Measurements from ENCODE around the gene SLC2A8. TPM values are rescaled to one million over a fixed set of nuclear protein-coding genes. Genes with fewer than 3 reads are reported as not detected.

The SLC2A8 gene
- total RNA-seq, 1 donor, result 5.5 TPM

DNA sequence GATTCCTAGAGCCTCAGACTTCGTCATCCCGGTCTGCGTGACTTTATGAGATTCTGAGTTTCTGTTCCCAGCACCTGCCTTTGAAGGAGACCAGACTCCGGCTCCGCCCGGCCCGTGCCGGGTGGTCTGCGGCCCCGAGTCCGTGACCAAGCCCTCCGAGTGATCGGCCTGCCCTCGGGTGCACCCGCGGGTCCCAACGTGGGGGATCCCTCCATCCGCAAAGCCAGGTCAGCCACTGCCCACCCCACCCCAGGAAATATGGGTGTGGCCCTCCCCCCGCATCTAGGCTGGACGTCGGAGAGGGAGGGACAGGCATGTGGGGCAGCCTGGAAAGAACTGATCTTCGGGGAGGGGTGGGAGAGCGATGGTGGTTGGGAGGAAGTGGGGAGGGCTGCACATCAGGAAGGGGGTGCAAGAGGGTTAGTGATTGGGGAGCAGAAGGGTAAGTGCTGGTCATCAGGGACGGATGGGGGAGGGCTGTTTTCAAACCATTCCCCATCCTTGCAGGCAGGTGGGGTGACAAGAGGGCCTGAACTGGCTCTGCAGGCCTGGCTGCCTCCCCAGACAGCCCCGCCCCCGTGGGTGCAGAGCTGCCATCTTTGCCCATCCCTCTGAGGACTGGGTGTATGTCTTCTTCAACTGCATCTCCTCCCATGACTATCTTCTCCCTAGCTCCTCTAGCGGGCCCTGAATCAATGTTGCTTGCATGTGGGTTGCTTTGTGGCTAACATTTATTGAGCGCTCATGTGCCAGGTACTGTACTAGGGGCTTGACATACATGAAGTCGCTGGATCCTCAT is 55.1 kb downstream of the SLC2A8 start:
- peak overlapping the region; percentile 89 for H3K4me3 ChIP-seq (ENCODE audit: low read depth, low read length)
- TF ChIP-seq, protein P1, sequence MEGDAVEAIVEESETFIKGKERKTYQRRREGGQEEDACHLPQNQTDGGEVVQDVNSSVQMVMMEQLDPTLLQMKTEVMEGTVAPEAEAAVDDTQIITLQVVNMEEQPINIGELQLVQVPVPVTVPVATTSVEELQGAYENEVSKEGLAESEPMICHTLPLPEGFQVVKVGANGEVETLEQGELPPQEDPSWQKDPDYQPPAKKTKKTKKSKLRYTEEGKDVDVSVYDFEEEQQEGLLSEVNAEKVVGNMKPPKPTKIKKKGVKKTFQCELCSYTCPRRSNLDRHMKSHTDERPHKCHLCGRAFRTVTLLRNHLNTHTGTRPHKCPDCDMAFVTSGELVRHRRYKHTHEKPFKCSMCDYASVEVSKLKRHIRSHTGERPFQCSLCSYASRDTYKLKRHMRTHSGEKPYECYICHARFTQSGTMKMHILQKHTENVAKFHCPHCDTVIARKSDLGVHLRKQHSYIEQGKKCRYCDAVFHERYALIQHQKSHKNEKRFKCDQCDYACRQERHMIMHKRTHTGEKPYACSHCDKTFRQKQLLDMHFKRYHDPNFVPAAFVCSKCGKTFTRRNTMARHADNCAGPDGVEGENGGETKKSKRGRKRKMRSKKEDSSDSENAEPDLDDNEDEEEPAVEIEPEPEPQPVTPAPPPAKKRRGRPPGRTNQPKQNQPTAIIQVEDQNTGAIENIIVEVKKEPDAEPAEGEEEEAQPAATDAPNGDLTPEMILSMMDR (IDR thresholded peaks at IDR 0.05; ENCODE audit: insufficient read depth, low read length), result no peak
- DNase-seq (ENCODE audit: low read depth), result peak; percentile 58

DNA sequence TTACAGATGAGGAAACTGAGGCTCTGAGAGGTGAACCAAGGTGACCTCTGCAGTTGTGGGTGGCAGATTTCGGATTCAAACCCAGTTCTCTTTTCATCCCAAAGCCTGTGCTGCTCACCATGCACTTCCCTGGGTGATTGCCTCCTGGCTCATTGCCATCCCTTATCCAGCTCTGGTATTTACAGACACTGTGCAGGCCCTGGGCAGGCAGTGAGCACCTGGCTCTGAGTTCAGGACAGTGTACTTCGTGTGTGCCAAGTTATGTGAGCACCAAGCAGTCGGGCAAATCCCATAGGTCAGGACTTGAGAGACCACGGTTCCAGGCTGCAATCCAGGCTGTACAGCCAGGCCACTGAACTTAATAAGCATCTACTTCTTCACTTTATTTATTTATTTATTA is 55.7 kb downstream of the SLC2A8 start:
- TF ChIP-seq, protein P1 (IDR thresholded peaks at IDR 0.05; ENCODE audit: insufficient read depth, low read length), result no peak
- peak; percentile 82 for DNase-seq (ENCODE audit: low read depth)
- H3K4me3 ChIP-seq (ENCODE audit: low read depth, low read length), result peak overlapping the region; percentile 89

DNA sequence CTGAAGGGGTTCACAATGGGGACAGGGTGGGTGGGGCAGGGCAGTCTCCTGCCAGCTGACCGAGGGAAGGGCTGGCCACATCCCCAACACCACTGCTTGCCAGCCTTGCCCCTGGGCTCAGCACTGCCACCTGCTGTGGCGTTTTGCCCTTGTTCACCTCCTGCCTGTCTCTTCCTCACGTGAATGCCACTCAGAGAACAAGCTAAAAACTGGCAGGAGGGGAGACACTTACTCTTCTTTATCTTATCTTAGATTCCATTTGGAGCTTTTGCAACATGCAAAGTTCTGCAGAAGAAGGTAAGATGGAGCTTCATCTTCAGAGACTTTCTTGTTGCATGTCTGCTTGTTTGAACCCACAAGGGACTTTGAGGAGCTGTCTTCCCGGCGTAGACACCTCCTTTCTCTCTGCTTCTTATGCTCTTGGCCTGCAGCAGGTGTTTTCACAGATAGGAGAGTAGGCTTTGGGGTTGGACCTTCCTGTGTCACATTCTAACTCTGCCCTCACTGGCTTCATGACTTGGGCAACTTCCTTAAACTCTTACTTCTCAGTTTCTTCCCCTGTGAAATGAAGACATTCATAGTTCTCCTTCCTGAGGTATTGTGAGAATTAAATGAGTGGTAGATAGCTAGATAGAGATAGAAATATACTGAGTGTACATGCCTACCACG is 58.5 kb downstream of the SLC2A8 start:
- peak; percentile 13 for DNase-seq (ENCODE audit: low read depth)
- H3K4me3 ChIP-seq (ENCODE audit: low read depth, low read length), result no peak overlapping the region
- TF ChIP-seq, protein P1 (IDR thresholded peaks at IDR 0.05; ENCODE audit: insufficient read depth, low read length), result no peak

DNA sequence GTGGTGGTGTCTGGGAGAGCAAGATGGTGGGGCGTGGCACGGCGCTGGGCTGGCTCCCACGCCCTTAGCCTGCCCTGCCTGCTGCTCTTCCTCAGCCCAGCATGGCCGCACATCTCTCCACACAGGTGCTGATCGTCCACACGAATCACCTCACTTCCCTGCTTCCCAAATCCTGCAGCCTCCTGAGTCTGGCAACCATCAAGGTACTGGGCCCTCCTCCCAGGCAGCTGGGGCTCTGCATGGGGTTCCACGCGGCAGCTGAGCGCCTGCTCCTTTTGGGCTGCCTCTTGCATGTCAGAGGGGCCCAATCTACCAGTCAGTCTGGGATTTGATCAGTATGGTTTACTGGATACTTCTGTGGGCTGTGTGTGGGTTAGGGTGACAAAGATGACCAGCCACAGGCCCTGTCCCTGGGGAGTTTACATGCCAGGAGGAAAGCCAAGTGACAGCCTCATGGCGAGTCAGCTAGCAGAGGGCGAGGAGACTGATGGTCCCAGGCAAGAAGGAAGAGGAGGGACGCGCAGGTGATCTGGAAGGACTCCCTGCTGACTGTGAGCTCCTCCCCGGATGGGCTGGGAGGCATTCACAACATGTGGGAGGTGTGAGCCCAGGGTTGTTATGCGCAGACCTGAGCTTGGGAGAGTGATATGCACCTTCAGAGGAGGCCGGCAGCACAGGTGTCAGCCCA is 60.4 kb downstream of the SLC2A8 start:
- TF ChIP-seq, protein P1 (IDR thresholded peaks at IDR 0.05; ENCODE audit: insufficient read depth, low read length), result no peak
- no peak for DNase-seq (ENCODE audit: low read depth)
- no peak overlapping the region for H3K4me3 ChIP-seq (ENCODE audit: low read depth, low read length)

Small RNA genes within 50 kb of the gene (small RNA-seq; reads per million reads assigned to genes)
- gene SNORA65, result 586 reads per million, percentile 99 among the genes with 10 or more reads in this experiment

Other genes starting within 250 kb of the SLC2A8 start
- gene GARNL3, start 132.4 kb upstream of the SLC2A8 start, total RNA-seq (ENCODE audit: low replicate concordance), result 1.1 and 2.5 TPM in 2 replicates
- 10.2 and 21.0 TPM in 2 replicates for gene ZNF79, start 27.2 kb downstream of the SLC2A8 start, total RNA-seq (ENCODE audit: low replicate concordance)
- gene RPL12, start 54.2 kb downstream of the SLC2A8 start, total RNA-seq (ENCODE audit: low replicate concordance), result 511 and 2,619 TPM in 2 replicates
- 12.9 and 15.3 TPM in 2 replicates for gene LRSAM1, start 54.3 kb downstream of the SLC2A8 start, total RNA-seq (ENCODE audit: low replicate concordance)
- gene STXBP1, start 215.1 kb downstream of the SLC2A8 start, total RNA-seq (ENCODE audit: low replicate concordance), result 25.5 and 40.6 TPM in 2 replicates